ENCODE measurements around the gene HMX1. TPM values are rescaled to one million over a fixed set of nuclear protein-coding genes. Genes with fewer than 3 reads are reported as not detected.

The HMX1 gene
- polyA plus RNA-seq, 1 of the 3 experiments (the other 2 are of a cell fraction), result 0.20 TPM

DNA sequence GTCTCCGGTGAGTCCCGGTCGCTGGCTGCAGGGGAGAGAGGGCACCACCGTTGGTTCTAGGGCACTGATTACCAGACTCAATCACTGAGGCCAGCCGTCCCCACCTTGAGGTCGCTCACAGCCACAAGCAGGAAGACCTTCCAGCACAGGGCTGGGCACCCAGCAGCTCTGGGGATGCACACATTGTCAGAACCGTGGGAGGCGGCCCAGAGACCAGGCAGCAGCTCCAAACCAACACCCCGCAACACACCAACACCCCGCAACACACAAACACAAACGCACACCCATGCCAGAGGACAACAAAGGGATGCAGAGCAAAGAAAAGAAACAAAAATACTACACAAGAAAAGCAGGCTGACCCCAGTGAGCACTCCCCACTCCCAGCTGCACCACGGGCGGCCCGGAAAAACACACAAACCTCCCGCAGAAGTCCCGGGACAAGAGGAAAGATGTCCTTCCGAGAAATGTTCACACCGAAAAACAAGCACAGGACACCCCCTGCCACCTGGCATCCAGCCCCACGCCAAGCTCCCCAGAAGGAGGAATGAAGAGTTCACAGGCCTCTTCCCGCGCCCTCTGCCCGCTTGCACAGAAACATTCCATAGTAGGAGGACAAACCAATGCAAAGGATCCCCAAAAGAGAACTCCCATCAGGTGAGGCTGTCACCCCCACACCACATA is 3.2 kb downstream of the HMX1 start:
- H2AFZ ChIP-seq (ENCODE audit: low read depth), result no peak overlapping the region
- H4K20me1 ChIP-seq (ENCODE audit: insufficient read depth), result no peaks in the 10 kb centered on the region
- H3K9me3 ChIP-seq, result no peaks in the 10 kb centered on the region
- H3F3A ChIP-seq (replicated peaks; ENCODE audit: insufficient read depth), result no peaks in the 10 kb centered on the region
- peaks cover 0 to 19% of the 10 kb centered on the region in 2 experiments; a peak in 1 of 4 replicates for H3K4me1 ChIP-seq (ENCODE audit: control insufficient read depth in 1 of 2, insufficient read depth in 2 of 2, low read depth in 1 of 2, low read length in 1 of 2)
- no peak for DNase-seq
- H3K9me2 ChIP-seq, result no peaks in the 10 kb centered on the region
- CTCF ChIA-PET, result interaction anchor here (1.1 to 1.3 kb wide), 2 partner anchors 50 to 261 kb away, joined by 3 to 4 read pairs; no protein-coding TSS in a partner anchor
- no peaks in the 10 kb centered on the region for H3K79me2 ChIP-seq (ENCODE audit: insufficient read depth)
- no peak overlapping the region for H3K4me2 ChIP-seq
- H3K4me3 ChIP-seq (ENCODE audit: low read depth in 2 of 2, low read length in 1 of 2), result no peak overlapping the region
- POLR2A ChIA-PET, result no interaction called here
- no peaks in the 10 kb centered on the region for H3K36me3 ChIP-seq (replicated peaks in 1 of 2; ENCODE audit: control insufficient read depth in 1 of 2, insufficient read depth in 2 of 2, low read length in 1 of 2)
- TF ChIP-seq NRF1 (IDR thresholded peaks at IDR 0.05; ENCODE audit: low read depth, low read length) (no peak), RCOR1 (IDR thresholded peaks at IDR 0.05; ENCODE audit: low read length) (no peak), MXI1 (IDR thresholded peaks at IDR 0.05; ENCODE audit: low read depth, low read length) (no peak)
- WGBS (ENCODE audit: low lambda C conversion rate), result 76% methylated on average over 19 of the region's 22 CpGs
- H3K27ac ChIP-seq (ENCODE audit: low read depth in 2 of 2, low read length in 1 of 2), result no peak overlapping the region
- H3K9ac ChIP-seq, result no peak overlapping the region
- H3K27me3 ChIP-seq (ENCODE audit: insufficient read depth), result no peaks in the 10 kb centered on the region

DNA sequence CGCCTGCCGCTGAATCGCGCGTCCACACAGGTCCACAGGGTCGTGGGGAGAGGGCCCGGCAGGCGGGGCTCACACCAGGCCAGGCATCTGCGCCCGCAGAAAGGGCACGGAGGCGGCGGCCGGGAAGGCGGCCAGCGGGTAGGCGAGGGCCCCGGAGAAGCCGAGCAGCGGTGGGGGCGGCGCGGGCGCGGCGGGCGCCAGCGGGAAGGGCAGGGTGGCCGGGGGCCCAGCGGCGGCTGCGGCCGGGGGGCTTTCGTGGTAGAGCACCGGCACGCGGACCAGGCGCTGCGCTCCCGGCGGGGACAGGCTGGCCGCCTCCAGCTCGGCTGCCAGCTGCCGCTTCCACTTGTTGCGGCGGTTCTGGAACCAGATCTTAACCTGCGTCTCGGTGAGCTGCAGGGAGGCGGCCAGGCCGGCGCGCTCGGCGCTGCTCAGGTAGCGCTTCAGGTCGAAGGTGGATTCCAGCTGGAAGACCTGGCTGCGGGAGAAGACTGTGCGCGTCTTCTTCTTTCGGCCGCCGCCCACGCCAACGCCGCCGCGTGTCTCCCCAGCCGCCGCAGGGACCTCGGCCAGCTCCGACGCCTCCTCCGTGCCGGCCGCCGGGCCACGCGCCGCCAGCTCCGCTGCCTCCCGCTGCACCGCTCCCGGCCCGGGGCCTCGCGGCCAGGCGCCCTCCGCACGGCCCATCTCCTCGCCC is 3.9 kb downstream of the HMX1 start:
- Histone ChIP-seq H3K4me2 (no peak overlapping the region), H3K79me2 (ENCODE audit: insufficient read depth) (no peaks in the 10 kb centered on the region), H3K27ac (ENCODE audit: low read depth in 2 of 2, low read length in 1 of 2) (no peak overlapping the region), H3K27me3 (ENCODE audit: insufficient read depth) (no peaks in the 10 kb centered on the region), H3K9me2 (no peaks in the 10 kb centered on the region), H3F3A (replicated peaks; ENCODE audit: insufficient read depth) (no peaks in the 10 kb centered on the region), H2AFZ (ENCODE audit: low read depth) (no peak overlapping the region), H3K4me1 (ENCODE audit: control insufficient read depth in 1 of 2, insufficient read depth in 2 of 2, low read depth in 1 of 2, low read length in 1 of 2) (peaks cover 0 to 19% of the 10 kb centered on the region in 2 experiments; a peak in 1 of 4 replicates), H3K9ac (no peak overlapping the region), H3K36me3 (replicated peaks in 1 of 2; ENCODE audit: control insufficient read depth in 1 of 2, insufficient read depth in 2 of 2, low read length in 1 of 2) (no peaks in the 10 kb centered on the region), H3K4me3 (ENCODE audit: low read depth in 2 of 2, low read length in 1 of 2) (no peak overlapping the region), H4K20me1 (ENCODE audit: insufficient read depth) (no peaks in the 10 kb centered on the region), H3K9me3 (no peaks in the 10 kb centered on the region)
- ChIA-PET POLR2A (no interaction called here), CTCF (interaction anchor here (1.0 to 1.3 kb wide), 2 partner anchors 179 to 260 kb away, joined by 3 read pairs; no protein-coding TSS in a partner anchor)
- 90% methylated on average over 55 of the region's 90 CpGs for WGBS (ENCODE audit: low lambda C conversion rate)
- no peak for DNase-seq
- TF ChIP-seq FOXM1 (IDR thresholded peaks at IDR 0.05; ENCODE audit: low read depth) (no peak), TAF1 (IDR thresholded peaks at IDR 0.05; ENCODE audit: borderline replicate concordance, low read depth, low read length) (no peak), USF1 (IDR thresholded peaks at IDR 0.05; ENCODE audit: borderline replicate concordance, low read depth) (no peak), RXRA (IDR thresholded peaks at IDR 0.05; ENCODE audit: borderline replicate concordance, low read depth) (no peak), EZH2phosphoT487 (IDR thresholded peaks at IDR 0.05; ENCODE audit: borderline replicate concordance, low read depth) (no peak), JUND (IDR thresholded peaks at IDR 0.05) (no peak), RAD21 (IDR thresholded peaks at IDR 0.05; ENCODE audit: low read length) (no peak), SMC3 (IDR thresholded peaks at IDR 0.05; ENCODE audit: low read depth, low read length) (no peak), MEF2A (IDR thresholded peaks at IDR 0.05; ENCODE audit: borderline replicate concordance, low read depth) (no peak), RFX5 (IDR thresholded peaks at IDR 0.05; ENCODE audit: low read length) (no peak), CTCF (IDR thresholded peaks at IDR 0.05) (no peak), NRF1 (IDR thresholded peaks at IDR 0.05; ENCODE audit: low read depth, low read length) (no peak), NFIC (IDR thresholded peaks at IDR 0.05; ENCODE audit: borderline replicate concordance) (no peak), SIN3A (IDR thresholded peaks at IDR 0.05; ENCODE audit: borderline replicate concordance, low read depth, low read length) (no peak), POLR2AphosphoS5 (IDR thresholded peaks at IDR 0.05; ENCODE audit: low read depth, low read length) (no peak), TCF12 (IDR thresholded peaks at IDR 0.05) (no peak), USF2 (IDR thresholded peaks at IDR 0.05; ENCODE audit: borderline replicate concordance, low read depth, low read length) (no peak), GABPA (IDR thresholded peaks at IDR 0.05; ENCODE audit: low read depth) (no peak), FOSL2 (IDR thresholded peaks at IDR 0.05; ENCODE audit: borderline replicate concordance, low read depth) (no peak)
- TF ChIP-seq, protein P1, sequence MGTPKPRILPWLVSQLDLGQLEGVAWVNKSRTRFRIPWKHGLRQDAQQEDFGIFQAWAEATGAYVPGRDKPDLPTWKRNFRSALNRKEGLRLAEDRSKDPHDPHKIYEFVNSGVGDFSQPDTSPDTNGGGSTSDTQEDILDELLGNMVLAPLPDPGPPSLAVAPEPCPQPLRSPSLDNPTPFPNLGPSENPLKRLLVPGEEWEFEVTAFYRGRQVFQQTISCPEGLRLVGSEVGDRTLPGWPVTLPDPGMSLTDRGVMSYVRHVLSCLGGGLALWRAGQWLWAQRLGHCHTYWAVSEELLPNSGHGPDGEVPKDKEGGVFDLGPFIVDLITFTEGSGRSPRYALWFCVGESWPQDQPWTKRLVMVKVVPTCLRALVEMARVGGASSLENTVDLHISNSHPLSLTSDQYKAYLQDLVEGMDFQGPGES (IDR thresholded peaks at IDR 0.05; ENCODE audit: low read depth, low read length), result no peak

Measured in SK-N-SH (cell line).